Activated B cell treated with CpG ODN at 0.5 μM for 24 hours (primary cell): ENCODE measurements around the gene TMEM131. TPM values are rescaled to one million over a fixed set of nuclear protein-coding genes. Genes with fewer than 3 reads are reported as not detected.

Experiments used
- ATAC-seq: fragments of 200-7000 bp; cut with Tn5 transposase; one replicate; pipeline ENCODE4 v1.10.0; 2021; ENCODE audit warnings: low read depth, mild to moderate bottlenecking, moderate library complexity
- CTCF ChIA-PET: fragments of 350-600 bp; sonication (Branson Sonifier 250); formaldehyde crosslinking; loops from one replicate; lab custom pipeline; 2021; ENCODE audit warnings: antibody characterized with exemption; lab: Charles Lee
- POLR2A ChIA-PET: fragments of 350-600 bp; sonication (Branson Sonifier 250); formaldehyde crosslinking; loops from one replicate; lab custom pipeline; 2021; ENCODE audit warnings: antibody characterized with exemption; lab: Charles Lee
- DNase-seq: peaks from one replicate; pipeline ENCODE4 v3.0.0; 2022
- H3K27ac Mint-ChIP-seq: one replicate; pipeline ENCODE4 v1.8.0; 2020; ENCODE audit warnings: mixed read lengths
- H3K27me3 Mint-ChIP-seq: one replicate; pipeline ENCODE4 v1.8.0; 2021; ENCODE audit warnings: mixed read lengths
- H3K36me3 Mint-ChIP-seq: one replicate; pipeline ENCODE4 v1.8.0; 2021; ENCODE audit warnings: low read depth, mixed read lengths
- H3K4me1 Mint-ChIP-seq: one replicate; pipeline ENCODE4 v1.8.0; 2021; ENCODE audit warnings: mixed read lengths
- H3K4me3 Mint-ChIP-seq: one replicate; pipeline ENCODE4 v1.8.0; 2020; ENCODE audit warnings: mild to moderate bottlenecking, mixed read lengths
- H3K9me3 Mint-ChIP-seq: one replicate; pipeline ENCODE4 v1.8.0; 2020; ENCODE audit warnings: mixed read lengths
- CTCF ChIP-seq: fragments of 200-600 bp; IDR thresholded peaks from one replicate; pipeline ENCODE4 v1.8.0; 2022; ENCODE audit warnings: antibody characterized with exemption, mild to moderate bottlenecking
- intact Hi-C: fragments of 100-400 bp; cut with micrococcal nuclease; formaldehyde crosslinking; loops from one replicate; pipeline ENCODE4 v1.15.1; 2024
- total RNA-seq: library from RNA; stranded (reverse); gene quantifications from 2 replicates; pipeline ENCODE4 v1.2.3, GENCODE V29; 2022

Gene TMEM131
- total RNA-seq, 1 donor from 2014 or later, result 146 TPM

- DNase-seq (no peak), ATAC-seq (no peak)
- H3K27me3 Mint-ChIP-seq, result no peaks in the 10 kb centered on the region
- no peak overlapping the region for H3K4me3 Mint-ChIP-seq
- intact Hi-C loops, result no loop called here
- H3K9me3 Mint-ChIP-seq, result no peaks in the 10 kb centered on the region
- CTCF ChIA-PET, result interaction anchor here (1.5 kb wide), 1 partner anchor 17 kb away, joined by 4 read pairs; no protein-coding TSS in a partner anchor
- POLR2A ChIA-PET, result no interaction called here
- H3K27ac Mint-ChIP-seq, result no peak overlapping the region
- H3K4me1 Mint-ChIP-seq, result no peaks in the 10 kb centered on the region
- no peak for TF ChIP-seq CTCF
- peaks cover 91% of the 10 kb centered on the region for H3K36me3 Mint-ChIP-seq
Measured at GRCh38 chr2:97757062-97757461, 238.7 kb downstream of the TMEM131 start.

- TF ChIP-seq CTCF, result no peak
- ChIA-PET POLR2A (no interaction called here), CTCF (no interaction called here)
- no peaks in the 10 kb centered on the region for H3K9me3 Mint-ChIP-seq
- H3K27me3 Mint-ChIP-seq, result no peaks in the 10 kb centered on the region
- peaks cover 91% of the 10 kb centered on the region for H3K36me3 Mint-ChIP-seq
- no peak for ATAC-seq
- no peak overlapping the region for H3K27ac Mint-ChIP-seq
- H3K4me1 Mint-ChIP-seq, result no peaks in the 10 kb centered on the region
- DNase-seq, result no peak
- no peak overlapping the region for H3K4me3 Mint-ChIP-seq
- intact Hi-C loops, result no loop called here
Measured at GRCh38 chr2:97755491-97755890, 240.3 kb downstream of the TMEM131 start.

GRCh38 chr2:97754690-97755346, 240.9 kb downstream of the TMEM131 start:
- ChIA-PET POLR2A (no interaction called here), CTCF (no interaction called here)
- no peak for DNase-seq
- H3K4me3 Mint-ChIP-seq, result no peak overlapping the region
- ATAC-seq, result no peak
- intact Hi-C loops, result no loop called here
- no peaks in the 10 kb centered on the region for H3K9me3 Mint-ChIP-seq
- no peaks in the 10 kb centered on the region for H3K4me1 Mint-ChIP-seq
- H3K27me3 Mint-ChIP-seq, result no peaks in the 10 kb centered on the region
- no peak overlapping the region for H3K27ac Mint-ChIP-seq
- H3K36me3 Mint-ChIP-seq, result peaks cover 89% of the 10 kb centered on the region
- TF ChIP-seq CTCF, result no peak

GRCh38 chr2:97752342-97753334, 243.1 kb downstream of the TMEM131 start:
- ChIA-PET POLR2A (no interaction called here), CTCF (interaction anchor here (1.1 kb wide), 1 partner anchor 12 kb away, joined by 3 read pairs; no protein-coding TSS in a partner anchor)
- no peak overlapping the region for H3K4me3 Mint-ChIP-seq
- DNase-seq (no peak), ATAC-seq (no peak)
- peaks cover 70% of the 10 kb centered on the region for H3K36me3 Mint-ChIP-seq
- H3K27me3 Mint-ChIP-seq, result no peaks in the 10 kb centered on the region
- intact Hi-C loops, result no loop called here
- no peaks in the 10 kb centered on the region for H3K9me3 Mint-ChIP-seq
- H3K4me1 Mint-ChIP-seq, result peaks cover 13% of the 10 kb centered on the region
- no peak overlapping the region for H3K27ac Mint-ChIP-seq
- TF ChIP-seq CTCF, result no peak

GRCh38 chr2:97751752-97752151, 244.0 kb downstream of the TMEM131 start:
- ATAC-seq (no peak), DNase-seq (no peak)
- TF ChIP-seq CTCF, result no peak
- H3K4me3 Mint-ChIP-seq, result no peak overlapping the region
- peaks cover 63% of the 10 kb centered on the region for H3K36me3 Mint-ChIP-seq
- H3K9me3 Mint-ChIP-seq, result no peaks in the 10 kb centered on the region
- peaks cover 19% of the 10 kb centered on the region for H3K4me1 Mint-ChIP-seq
- ChIA-PET CTCF (interaction anchor here (1.1 to 1.2 kb wide), 2 partner anchors 11 kb away, joined by 3 to 4 read pairs; no protein-coding TSS in a partner anchor), POLR2A (no interaction called here)
- no peak overlapping the region for H3K27ac Mint-ChIP-seq
- intact Hi-C loops, result no loop called here
- H3K27me3 Mint-ChIP-seq, result no peaks in the 10 kb centered on the region
